Stimulated activated CD4-positive, alpha-beta T cell treated with anti-CD3 and anti-CD28 coated beads, Interleukin-2, amount 100 ng/mL, for 48 hours (primary cell): ENCODE measurements around the gene BCAM.
"Not testable (repeated sequence)": the region's sequence is repeated elsewhere in the genome, so short reads cannot be mapped to it uniquely, and the experiment has no call there.

Experiments used
- DNase-seq, 2 donors: peaks; one replicate each; pipeline ENCODE4 v3.0.0-alpha.2; 2020

BCAM gene

DNA sequence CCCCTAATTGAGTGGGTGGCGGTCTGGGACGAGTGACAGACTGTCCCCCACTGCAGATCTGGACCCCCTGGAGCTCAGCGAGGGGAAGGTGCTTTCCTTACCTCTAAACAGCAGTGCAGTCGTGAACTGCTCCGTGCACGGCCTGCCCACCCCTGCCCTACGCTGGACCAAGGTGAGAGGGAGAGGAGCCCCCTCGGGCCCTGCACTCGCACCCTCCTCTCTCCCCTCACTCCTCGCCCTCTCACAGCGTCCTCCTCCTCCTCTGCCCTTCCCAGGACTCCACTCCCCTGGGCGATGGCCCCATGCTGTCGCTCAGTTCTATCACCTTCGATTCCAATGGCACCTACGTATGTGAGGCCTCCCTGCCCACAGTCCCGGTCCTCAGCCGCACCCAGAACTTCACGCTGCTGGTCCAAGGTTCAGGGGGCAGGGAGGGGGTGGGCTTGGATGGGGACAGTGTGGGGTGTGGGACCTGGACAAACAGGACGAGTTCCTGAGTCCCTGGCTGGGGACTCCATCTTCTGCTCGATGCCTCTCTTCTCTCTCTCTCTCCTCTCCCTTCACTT lies 9.6 kb downstream of the BCAM start:
- DNase-seq: no peak

DNA sequence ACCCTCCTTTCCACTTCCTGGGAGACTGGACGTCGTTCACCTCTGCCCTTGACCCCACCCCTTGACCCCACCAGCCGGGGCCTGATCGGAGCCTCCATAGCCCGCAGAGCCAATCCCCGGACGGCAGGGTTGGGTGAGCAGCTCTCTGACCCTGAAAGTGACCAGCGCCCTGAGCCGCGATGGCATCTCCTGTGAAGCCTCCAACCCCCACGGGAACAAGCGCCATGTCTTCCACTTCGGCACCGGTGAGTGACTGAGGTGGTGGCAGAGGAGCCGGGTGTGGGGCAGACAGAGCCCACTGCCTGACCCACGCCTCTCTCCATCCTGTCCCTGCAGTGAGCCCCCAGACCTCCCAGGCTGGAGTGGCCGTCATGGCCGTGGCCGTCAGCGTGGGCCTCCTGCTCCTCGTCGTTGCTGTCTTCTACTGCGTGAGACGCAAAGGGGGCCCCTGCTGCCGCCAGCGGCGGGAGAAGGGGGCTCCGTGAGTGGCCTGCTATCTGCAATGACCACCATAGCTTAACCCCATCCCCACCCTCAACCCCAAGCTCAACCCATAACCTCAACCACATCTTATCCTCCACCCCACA lies 10.4 kb downstream of the BCAM start:
- no peak for DNase-seq

DNA sequence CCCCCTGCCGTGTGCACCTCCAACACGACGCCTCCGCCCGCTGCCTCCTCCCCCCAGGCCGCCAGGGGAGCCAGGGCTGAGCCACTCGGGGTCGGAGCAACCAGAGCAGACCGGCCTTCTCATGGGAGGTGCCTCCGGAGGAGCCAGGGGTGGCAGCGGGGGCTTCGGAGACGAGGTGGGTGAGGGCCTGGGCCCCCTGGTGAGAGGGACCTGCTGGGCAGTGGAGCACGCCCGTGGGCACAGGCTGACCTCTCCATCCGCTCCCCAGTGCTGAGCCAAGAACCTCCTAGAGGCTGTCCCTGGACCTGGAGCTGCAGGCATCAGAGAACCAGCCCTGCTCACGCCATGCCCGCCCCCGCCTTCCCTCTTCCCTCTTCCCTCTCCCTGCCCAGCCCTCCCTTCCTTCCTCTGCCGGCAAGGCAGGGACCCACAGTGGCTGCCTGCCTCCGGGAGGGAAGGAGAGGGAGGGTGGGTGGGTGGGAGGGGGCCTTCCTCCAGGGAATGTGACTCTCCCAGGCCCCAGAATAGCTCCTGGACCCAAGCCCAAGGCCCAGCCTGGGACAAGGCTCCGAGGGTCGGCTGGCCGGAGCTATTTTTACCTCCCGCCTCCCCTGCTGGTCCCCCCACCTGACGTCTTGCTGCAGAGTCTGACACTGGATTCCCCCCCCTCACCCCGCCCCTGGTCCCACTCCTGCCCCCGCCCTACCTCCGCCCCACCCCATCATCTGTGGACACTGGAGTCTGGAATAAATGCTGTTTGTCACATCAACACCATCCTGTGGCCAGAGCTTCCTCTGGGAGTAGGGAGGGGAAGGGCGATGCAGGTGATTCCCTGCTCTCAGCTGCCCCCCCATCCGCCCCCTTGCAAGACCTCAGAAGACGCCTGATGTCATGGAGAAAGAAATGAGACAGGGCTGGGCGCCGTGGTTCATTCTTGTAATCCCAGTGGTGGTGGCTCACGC lies 12.0 kb downstream of the BCAM start:
- DNase-seq: no peak

DNA sequence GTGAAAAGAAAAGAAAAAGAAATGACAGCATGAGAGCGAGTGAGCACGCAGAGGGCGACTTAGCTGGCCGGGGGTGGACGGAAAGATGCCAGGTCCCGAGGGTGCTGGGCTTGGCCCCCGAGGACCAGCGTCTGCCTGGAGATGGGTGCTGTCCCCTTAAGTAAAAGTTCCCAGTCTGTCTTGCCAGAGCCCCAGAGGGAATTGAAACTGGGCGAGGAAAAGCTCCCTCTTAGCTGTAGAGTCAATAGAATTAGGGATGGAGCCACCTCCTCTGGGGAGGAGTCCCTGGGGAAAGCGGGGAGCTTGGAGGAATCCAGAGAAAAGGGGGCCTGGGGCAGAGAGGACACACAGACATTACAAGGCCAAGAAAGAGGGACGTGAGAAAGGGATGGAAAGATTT lies 13.3 kb downstream of the BCAM start:
- DNase-seq: no peak

DNA sequence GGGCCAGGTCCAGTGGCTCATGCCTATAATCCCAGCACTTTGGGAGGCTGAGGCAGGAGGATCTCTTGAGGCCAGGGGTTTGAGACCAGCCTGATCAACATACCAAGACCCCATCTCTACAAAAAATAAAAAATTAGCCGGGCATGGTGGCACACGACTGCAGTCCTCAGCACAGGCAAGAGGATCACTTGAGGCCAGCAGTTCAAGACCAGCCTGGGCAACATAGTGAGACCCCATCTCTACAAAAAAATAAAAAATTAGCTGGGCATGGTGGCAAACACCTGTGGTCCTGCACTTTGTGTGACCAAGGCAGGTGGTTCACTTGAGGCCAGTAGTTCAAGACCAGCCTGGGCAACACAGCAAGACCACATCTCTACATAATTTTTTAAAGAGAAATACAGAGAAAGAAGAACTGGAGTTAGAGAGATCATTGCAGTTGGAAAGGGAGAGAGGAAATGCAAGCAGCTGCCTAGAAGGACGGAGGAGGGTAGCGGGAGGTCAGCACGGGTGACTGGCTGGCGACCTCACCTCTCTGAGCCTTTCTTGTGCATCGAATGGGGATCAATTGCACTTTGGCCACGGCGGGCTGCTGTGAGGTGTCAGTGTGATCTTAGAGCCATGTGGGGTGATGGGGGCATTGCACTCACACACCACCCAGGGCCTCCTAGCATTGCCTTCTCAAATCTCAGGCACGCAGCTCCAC lies 13.9 kb downstream of the BCAM start:
- no peak for DNase-seq

DNA sequence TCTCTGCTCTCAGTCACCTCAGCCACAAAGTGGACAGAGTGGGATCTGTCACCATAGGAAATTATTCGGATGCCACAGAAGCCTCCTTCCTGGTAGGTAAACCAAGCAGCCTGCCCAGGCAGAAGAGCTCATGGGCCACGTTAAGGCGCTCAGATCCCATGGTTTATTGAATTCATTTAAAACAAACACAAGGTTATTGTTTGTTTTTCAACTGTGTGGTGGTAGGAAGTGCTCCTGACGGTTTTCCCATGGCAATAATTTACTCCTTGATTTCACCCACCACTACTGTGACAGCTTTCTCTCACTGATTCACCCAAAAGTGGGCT lies 14.4 kb downstream of the BCAM start:
- no peak for DNase-seq

DNA sequence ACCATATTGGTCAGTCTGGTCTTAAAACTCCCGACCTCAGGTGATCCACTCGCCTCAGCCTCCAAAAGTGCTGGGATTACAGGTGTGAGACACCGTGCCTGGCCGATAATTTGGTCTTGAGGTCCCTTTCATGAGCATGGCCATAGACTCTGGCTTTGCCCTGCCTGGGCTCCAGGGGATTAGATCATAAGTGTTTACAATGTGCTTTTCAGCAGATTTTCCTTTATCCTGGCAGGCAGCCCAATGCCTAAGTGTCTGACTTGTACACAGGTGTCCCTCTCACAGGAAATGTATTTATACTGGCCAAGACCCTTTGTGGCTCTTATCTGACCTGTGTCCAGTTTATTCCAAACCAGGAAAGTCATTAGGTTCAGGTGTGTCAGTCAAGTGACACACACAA lies 15.9 kb downstream of the BCAM start:
- no peak for DNase-seq

DNA sequence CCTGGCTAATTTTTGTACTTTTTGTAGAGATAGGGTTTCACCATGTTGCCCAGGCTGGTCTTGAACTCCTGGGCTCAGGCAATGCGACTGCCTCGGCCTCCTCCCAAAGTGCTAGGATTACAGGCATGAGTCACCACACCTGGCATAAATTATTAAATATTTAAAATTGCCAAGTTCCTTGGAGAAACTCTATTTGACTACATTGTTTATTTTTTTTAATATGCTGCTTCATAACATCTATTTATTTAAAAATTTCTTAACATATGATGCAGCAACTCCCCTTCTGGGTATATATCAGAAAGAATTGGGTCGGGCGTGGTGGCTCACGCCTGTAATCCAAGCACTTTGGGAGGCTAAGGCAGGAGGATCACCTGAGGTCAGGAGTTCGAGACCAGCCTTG lies 24.0 kb downstream of the BCAM start:
- DNase-seq: not testable (repeated sequence)

DNA sequence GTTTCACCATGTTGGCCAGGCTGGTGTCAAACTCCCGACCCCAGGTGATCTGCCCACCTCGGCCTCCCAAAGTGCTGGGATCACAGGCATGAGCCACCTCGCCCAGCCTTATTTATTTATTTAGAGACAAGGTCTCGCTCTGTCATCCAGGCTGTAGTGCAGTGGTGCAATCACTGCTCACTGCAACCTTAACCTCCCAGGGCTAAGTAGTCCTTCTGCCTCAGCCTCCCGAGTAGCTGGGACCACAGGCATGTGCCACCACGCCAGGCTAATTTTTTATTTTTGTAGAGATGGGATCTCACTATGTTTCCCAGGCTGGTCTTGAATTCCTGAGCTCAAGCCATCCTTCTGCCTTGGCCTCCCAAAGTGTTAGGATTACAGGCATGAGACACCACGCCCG lies 25.5 kb downstream of the BCAM start:
- not testable (repeated sequence) for DNase-seq

DNA sequence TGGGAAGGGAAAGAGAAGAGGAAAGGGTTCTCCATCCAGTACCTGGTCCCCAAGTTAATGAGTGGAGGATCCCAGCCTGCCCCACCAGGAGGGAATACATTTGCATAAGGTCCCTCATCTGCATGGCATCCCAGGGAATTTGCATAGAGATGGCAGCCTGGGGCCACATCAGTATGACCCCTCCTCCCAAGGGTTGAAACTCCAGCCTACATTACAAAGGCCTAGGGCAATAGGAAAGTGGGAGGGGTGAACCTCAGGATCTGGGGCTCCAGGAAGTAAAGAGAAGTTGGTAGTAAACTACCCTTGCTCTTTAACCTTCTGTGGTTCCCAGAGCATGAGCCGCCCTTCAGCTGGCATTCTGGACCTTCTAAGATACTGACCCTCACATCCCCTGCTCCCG lies 30.4 kb downstream of the BCAM start:
- no peak for DNase-seq

DNA sequence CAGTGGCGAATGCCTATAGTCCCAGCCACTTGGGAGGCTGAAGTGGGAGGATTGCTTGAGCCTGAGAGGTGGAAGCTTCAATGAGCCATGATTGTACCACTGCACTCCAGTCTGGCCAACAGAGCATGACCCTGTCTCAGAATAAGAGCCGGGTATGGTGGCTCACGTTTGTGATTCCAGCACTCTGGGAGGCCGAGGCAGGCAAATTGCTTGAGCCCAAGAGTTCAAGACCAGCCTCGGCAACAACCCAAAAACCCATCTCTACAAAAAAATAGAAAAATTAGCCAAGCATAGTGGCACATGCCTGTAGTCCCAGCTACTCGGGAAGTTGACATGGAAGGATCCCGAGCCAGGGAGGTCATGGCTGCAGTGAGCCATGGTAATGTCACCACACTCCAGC lies 31.9 kb downstream of the BCAM start:
- no peak for DNase-seq

DNA sequence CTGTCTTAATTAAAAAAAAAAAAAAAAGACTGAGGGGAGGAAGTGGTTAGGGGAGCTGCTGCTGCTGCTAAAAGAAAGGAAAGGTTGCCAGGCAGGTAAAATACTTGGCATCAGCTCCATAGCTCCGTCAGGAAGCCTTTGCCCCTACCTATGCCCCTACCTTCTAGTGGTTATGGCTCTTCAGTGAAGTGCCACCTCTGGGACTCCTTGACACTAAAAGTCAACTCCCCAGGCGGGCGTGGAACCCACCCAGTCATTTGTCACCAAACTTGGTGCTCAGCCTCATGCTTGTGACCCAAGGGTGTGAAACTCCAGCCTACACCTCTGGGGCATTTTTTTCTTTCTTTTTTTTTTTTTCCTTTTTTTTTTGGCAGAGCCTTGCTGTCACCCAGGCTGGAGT lies 32.3 kb downstream of the BCAM start:
- no peak for DNase-seq

DNA sequence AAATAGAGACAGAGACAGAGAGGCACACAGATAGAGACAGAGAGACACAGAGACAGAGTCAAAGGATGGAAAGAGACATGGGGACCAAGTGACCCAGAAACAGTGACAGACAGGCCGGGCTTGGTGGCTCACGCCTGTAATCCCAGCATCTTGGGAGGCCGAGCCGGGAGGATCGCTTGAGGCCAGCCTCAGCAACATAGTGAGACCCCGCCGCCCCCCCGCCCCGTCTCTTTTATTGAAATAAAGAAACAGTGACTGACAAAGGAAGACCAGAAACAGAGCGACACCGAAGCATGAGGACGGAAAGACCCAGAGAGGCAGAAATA lies 36.3 kb downstream of the BCAM start:
- DNase-seq: no peak

DNA sequence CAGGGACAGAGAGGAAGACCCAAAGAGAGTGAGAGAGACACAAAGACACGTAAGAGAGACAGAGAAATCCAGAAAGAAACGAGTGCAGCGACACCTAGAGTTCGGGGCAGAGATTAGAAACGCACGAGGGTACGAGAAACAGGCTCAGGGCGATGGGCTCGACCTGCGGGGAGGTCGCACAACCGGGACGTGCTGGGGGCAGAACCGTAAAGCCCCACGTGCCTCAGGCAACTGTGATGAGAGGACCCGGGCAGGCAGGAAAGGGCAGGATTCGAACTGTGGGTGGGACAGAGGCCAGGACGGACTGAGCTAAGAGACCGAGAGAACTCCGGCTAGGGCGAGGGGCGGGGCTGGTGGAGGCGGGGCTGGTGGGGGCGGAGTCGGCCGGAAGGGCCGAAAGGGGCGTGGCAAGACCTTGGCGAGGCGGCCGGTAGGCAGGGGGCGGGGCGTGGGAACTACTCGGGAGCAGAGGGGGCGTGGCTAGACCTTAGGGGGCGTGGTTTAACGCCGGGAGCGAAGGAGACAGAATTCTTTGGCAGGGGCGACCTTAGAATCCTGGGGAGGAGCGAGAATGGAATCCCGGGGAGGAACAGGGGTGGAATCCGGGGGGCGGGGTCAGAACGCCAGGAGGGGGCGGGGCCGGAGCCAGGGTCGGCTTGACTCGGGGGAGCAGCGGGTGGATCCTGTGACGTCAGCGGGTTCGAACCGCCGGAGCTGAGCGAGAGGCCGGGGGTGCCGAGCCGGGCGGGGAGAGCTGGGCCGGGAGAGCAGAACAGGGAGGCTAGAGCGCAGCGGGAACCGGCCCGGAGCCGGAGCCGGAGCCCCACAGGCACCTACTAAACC lies 36.9 kb downstream of the BCAM start, which contains the start of gene NECTIN2:
Gene NECTIN2 (plus strand): TSS at position 686 of the 843 bp plus-strand sequence. CDS start 229 bp downstream, outside the sequence.
- peak; percentile 94 to 98 for DNase-seq

DNA sequence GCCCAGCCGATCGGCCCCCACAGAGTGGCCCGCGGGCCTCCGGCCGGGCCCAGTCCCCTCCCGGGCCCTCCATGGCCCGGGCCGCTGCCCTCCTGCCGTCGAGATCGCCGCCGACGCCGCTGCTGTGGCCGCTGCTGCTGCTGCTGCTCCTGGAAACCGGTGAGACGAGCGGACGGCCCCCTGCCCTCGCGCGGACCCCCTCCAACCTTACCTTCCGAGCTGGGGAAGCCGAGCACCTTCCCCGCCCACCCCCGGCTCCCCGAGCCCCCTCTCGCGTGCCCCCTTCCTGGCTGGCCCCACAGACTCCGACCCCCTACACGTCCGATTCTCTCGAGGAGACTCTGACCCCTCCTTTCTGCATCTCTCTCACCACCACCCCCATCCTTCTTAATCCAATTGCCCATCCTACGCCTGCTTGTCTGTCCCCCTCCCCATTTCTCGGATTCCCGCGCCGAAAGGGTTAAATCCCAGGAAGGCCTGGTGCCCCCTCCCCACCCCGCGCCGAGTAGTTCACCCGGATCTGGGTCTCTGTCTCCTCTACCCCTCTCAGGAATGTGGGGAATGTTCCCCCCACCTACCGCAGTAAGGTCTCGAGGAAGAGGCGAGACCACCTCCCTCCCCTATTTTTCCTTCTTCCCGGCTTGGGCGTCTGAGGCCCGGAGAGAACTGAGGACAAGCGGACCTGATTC lies 37.7 kb downstream of the BCAM start:
- no peak for DNase-seq

DNA sequence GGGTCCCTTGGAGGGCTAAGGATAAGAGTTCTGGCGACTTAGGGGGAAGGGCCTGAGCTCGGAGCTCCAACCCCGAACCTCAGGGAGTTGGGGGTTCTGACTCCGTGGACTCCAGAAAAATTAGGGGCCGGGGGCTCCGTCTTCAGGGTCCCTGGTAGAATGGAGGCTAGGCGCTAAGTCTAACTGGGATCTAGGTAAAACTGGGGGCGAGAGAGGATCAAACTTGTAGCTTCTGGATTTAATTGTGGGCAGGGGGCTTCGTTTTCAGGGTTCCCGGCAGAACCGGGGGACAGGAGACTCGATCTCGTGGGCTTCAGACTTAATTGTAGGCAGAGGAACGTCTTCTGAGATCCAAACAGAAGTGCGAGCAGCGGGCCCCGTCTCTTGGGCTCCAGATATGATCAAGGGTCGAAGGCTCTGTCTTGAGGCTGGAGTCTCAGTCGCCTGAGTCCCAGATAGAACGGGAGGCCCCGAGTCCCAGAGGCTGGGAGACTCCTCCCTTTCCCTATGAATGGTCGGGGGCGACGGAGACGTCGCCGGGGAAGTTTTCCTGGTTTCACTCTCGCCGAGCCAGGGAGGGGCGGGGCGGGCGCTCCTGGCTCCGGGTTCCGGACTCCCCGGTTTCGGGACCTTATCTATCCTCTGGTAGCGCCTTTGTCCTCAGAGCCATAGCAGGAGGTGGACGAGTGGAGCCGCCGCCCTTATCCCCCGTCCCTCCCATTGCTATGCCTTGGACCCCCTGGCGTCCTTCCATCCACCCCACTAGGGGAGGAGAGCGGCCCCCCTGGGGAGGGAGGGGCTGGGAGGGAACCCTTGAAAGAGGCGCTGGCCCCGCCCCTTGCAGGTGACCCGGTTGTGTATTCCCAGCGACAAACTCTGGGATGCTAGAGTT lies 38.5 kb downstream of the BCAM start:
- DNase-seq: no peak

DNA sequence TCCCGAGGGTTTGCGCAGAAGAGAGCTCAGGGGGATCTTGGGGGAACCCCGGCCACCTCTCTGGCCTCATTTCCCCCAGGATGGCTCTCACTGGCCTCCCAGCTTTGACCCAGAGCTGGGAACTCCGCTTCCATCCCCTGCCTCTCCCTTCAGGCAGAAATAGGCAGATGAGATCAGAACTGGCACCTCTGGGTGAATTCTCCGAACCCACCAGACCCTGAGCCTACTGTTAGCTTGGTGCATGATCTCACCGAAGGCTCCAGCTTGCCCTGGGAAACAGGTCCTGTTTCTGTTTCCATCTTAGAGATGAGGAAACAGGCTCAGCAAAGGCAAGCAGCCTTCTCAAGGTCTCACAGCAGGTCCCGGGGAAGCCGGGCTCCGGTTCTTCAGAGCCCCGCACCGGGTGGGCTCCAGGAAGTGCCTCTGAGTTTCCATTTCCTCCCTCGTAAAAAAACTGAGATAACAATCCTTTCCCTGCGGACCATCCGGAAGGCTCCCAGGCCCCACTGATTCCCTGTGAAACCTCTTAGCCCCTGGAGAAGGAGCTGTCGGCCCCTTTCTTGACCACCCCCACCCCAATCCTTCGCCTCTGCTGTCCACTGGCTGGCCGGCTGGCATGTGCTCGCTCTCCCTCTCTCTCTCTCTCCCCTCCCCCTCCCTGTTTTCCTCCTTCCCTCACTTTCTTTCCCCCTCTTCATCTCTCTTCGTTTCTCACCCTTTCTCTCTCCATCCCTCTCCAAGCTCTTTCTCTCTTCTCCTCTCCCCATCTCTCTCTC lies 39.3 kb downstream of the BCAM start:
- no peak for DNase-seq

DNA sequence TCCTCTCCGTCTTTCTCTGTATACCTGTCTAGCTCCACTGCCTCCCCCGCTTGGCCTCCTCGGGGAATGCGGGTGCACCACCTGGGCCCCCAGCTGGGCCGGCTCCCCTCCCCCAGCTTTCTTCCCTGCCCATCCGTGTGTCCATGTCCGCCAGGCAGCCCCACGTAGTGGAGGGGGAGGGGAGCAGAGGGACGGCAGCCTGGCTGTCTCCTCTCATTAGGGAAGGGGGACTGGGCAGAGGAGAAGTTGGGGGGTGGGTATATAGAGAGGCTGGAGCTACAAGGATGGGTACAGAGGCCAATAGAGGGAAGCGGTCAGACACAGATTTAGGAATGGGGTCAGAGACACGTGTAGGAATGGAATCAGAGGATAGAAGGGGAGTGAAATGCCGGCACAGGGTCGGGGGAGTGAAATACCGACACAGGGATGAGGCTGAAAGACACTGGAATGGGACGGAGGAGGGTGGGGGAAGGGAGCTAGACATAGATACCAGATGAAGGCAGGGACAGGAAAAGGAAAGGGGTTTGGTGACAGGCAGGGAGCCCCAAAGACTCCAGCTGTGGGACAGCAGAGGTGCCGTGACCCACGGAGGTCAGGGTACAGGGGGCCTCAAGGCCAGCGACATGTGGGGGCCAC lies 40.0 kb downstream of the BCAM start:
- no peak for DNase-seq

DNA sequence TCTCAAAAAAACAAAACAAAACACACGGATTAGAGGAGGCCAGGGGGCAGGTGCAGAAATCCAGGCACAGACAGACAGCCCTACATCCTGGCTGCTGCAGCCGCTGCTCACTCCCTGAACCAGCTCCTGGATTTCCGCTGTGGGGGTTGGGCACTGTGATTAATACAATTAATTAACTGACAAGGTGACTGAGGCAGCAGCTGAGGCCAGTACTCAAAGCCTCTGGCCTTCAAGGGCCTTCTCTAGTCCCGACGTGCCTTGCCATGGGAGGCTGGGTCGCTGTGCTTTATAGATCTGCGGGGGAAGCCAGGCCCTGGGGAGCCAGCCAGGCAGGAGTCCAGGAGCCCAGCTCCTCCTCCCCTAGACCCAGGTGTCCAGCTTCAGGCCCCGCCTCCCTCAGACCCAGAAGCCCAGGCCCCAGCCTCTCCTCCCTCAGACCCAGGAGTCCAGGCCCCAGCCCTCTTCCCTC lies 41.8 kb downstream of the BCAM start:
- DNase-seq: no peak

DNA sequence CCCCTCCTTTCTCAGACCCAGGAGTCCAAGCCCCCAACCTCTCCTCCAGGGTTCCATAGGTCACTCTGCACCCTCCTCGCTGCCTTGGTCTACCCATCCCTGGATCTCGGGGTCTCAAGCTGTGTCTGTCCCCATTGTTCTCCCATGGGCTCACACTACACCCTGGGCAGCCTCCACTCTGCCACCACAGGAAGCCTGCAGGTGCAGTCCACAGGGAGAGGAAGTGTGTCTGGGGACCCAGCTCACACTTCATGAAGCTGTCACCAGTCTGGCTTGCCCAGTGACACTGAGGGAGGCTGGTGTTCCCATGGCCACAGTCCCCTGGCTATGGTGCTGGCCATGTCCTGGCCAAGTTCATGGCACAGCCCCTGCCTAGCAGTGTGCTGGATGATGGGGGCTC lies 42.5 kb downstream of the BCAM start:
- no peak for DNase-seq
